Mucosa of descending colon (tissue), 3 donors: ENCODE results near the gene APOB. TPM values are rescaled to one million over a fixed set of nuclear protein-coding genes. Genes with fewer than 3 reads are reported as not detected.

Experiments used
- ATAC-seq: fragments of 200-7000 bp; cut with Tn5 transposase; one replicate; pipeline ENCODE4 v1.9.1; 2020; ENCODE audit warnings: mild to moderate bottlenecking, moderate library complexity
- DNase-seq, 3 donors: peaks; one replicate each; pipeline ENCODE4 v3.0.0-alpha.2; 2020
- H3K36me3 ChIP-seq: fragments of 200-600 bp; one replicate; pipeline ENCODE4 v1.8.0; 2021; ENCODE audit warnings: low read depth, mild to moderate bottlenecking
- H3K4me1 ChIP-seq: fragments of 200-600 bp; one replicate; pipeline ENCODE4 v1.8.0; 2021; ENCODE audit warnings: low read depth, mild to moderate bottlenecking
- H3K4me3 ChIP-seq: fragments of 200-600 bp; one replicate; pipeline ENCODE4 v1.8.0; 2021; ENCODE audit warnings: mild to moderate bottlenecking
- H3K9me3 ChIP-seq: fragments of 200-600 bp; one replicate; pipeline ENCODE4 v1.8.0; 2021; ENCODE audit warnings: mild to moderate bottlenecking
- CTCF ChIP-seq: fragments of 200-600 bp; IDR thresholded peaks from one replicate; pipeline ENCODE4 v1.8.0; 2022; ENCODE audit warnings: antibody characterized with exemption, mild to moderate bottlenecking
- intact Hi-C, 2 donors: fragments of 100-400 bp; cut with DNase I in 1 of 2; cut with micrococcal nuclease in 1 of 2; formaldehyde crosslinking; loops; one replicate each; pipeline versions ENCODE4 v1.11.0 to v1.11.1; 2022; cut with DNase I, micrococcal nuclease
- total RNA-seq, 3 donors: library from RNA; stranded (reverse); fragmentation: NEBNext Ultra II Directional in 2 of 3; extraction: Animal tissue kit (Norgen Biotek cat#: 25700) in 2 of 3; gene quantifications; one replicate each; pipeline versions ENCODE4 v1.2.1 to v1.2.4, GENCODE V29; 2021 to 2023
- donor health status: DM: no; HTN: no; CAD: no; lungs with moderate emphysema.
- donor health status: DM: no; HTN: no; CAD: no.
- donor health status: DM: no; HTN: yes; CAD: no.

Gene APOB
- total RNA-seq, 3 donors from 2014 or later: 0.34 to 0.55 (median 0.47) TPM

- DNase-seq (no peak), ATAC-seq (no peak)
- Histone ChIP-seq H3K4me3 (no peak overlapping the region), H3K4me1 (no peaks in the 10 kb centered on the region), H3K36me3 (no peaks in the 10 kb centered on the region), H3K9me3 (no peaks in the 10 kb centered on the region)
- no peak for TF ChIP-seq CTCF
- intact Hi-C loops: no loop called here
Measured at GRCh38 chr2:20997953-20998722, 45.7 kb downstream of the APOB start.

- intact Hi-C loops: no loop called here
- no peak for DNase-seq
- Histone ChIP-seq H3K9me3 (no peaks in the 10 kb centered on the region), H3K4me1 (no peaks in the 10 kb centered on the region), H3K36me3 (no peaks in the 10 kb centered on the region), H3K4me3 (no peak overlapping the region)
- ATAC-seq: no peak
- TF ChIP-seq CTCF: no peak
Measured at GRCh38 chr2:20994130-20994529, 49.7 kb downstream of the APOB start.

GRCh38 chr2:20992201-20992711 is 51.6 kb downstream of the APOB start:
- Histone ChIP-seq H3K36me3 (no peaks in the 10 kb centered on the region), H3K4me1 (no peaks in the 10 kb centered on the region), H3K9me3 (no peaks in the 10 kb centered on the region), H3K4me3 (no peak overlapping the region)
- no peak for TF ChIP-seq CTCF
- ATAC-seq (peak; percentile 30), DNase-seq (no peak)
- intact Hi-C loops: no loop called here

GRCh38 chr2:20990442-20991430 is 53.1 kb downstream of the APOB start:
- ATAC-seq: no peak
- Histone ChIP-seq H3K4me3 (no peak overlapping the region), H3K9me3 (no peaks in the 10 kb centered on the region), H3K4me1 (no peaks in the 10 kb centered on the region), H3K36me3 (no peaks in the 10 kb centered on the region)
- no peak for DNase-seq
- intact Hi-C loops: no loop called here
- no peak for TF ChIP-seq CTCF

GRCh38 chr2:20989404-20989803 is 54.5 kb downstream of the APOB start:
- Histone ChIP-seq H3K4me1 (no peaks in the 10 kb centered on the region), H3K36me3 (no peaks in the 10 kb centered on the region), H3K4me3 (no peak overlapping the region), H3K9me3 (no peaks in the 10 kb centered on the region)
- no peak for TF ChIP-seq CTCF
- intact Hi-C loops: no loop called here
- no peak for DNase-seq
- no peak for ATAC-seq
